GM13977 (cell line): ENCODE measurements around the gene CDHR3.

ENCODE experiments used
- DNase-seq: peaks from one replicate; pipeline ENCODE4 v3.0.0; 2012; ENCODE audit warnings: low spot score
- CTCF ChIP-seq: IDR thresholded peaks from 2 replicates; pipeline ENCODE4 v1.5.1; 2012; ENCODE audit warnings: mild to moderate bottlenecking, control low read depth; ENCODE audit not compliant: insufficient read depth; ENCODE audit errors: extremely low read depth, missing control alignments
- in situ Hi-C: fragments of 300-500 bp; cut with MboI; formaldehyde crosslinking; loops from one replicate; pipeline ENCODE4 v1.12.0; 2022; ENCODE audit warnings: low sequenced_read_pairs, low pct_unique_long_range_greater_than_20kb, mixed read lengths, inconsistent platforms; ENCODE audit not compliant: unreplicated experiment

Gene CDHR3

GRCh38 chr7:105989686-105990085 is 26.6 kb downstream of the CDHR3 start:
- in situ Hi-C loops = no loop called here
- no peak for TF ChIP-seq CTCF
- DNase-seq = no peak

GRCh38 chr7:105990141-105990540 is 27.1 kb downstream of the CDHR3 start:
- no peak for DNase-seq
- in situ Hi-C loops = no loop called here
- no peak for TF ChIP-seq CTCF

GRCh38 chr7:105990727-105991453 is 27.8 kb downstream of the CDHR3 start:
- no peak for DNase-seq
- in situ Hi-C loops = no loop called here
- no peak for TF ChIP-seq CTCF

GRCh38 chr7:105992905-105993304 is 29.8 kb downstream of the CDHR3 start:
- no peak for DNase-seq
- TF ChIP-seq CTCF = no peak
- in situ Hi-C loops = no loop called here

GRCh38 chr7:105996860-105997737 is 34.0 kb downstream of the CDHR3 start:
- in situ Hi-C loops = no loop called here
- TF ChIP-seq CTCF = no peak
- DNase-seq = no peak

- in situ Hi-C loops = no loop called here
- DNase-seq = no peak
- TF ChIP-seq CTCF = no peak
These were observed 36.2 kb downstream of the CDHR3 start for GRCh38 chr7:105999256-105999655.
